Caki2 (cell line): ENCODE data around the gene NFIX. TPM values are rescaled to one million over a fixed set of nuclear protein-coding genes. Genes with fewer than 3 reads are reported as not detected.

ENCODE experiments used
- DNase-seq: peaks from one replicate; pipeline ENCODE4 v3.0.0-alpha.2; 2015; ENCODE audit warnings: low read depth
- in situ Hi-C: cut with HindIII; loops from 2 replicates; pipeline ENCODE4 v1.10.0; 2016; ENCODE audit warnings: low sequenced_read_pairs, low pct_unique_long_range_greater_than_20kb, mixed read lengths
- total RNA-seq: library from RNA; depleted of rRNA; stranded (reverse); fragments of >200 nt; shearing (Covaris generic); gene quantifications from 2 replicates; pipeline ENCODE4 v1.2.3, GENCODE V29; 2014; ENCODE audit warnings: low replicate concordance

The NFIX gene
- total RNA-seq, 1 experiment from 2014 or later = 1.2 TPM

DNA sequence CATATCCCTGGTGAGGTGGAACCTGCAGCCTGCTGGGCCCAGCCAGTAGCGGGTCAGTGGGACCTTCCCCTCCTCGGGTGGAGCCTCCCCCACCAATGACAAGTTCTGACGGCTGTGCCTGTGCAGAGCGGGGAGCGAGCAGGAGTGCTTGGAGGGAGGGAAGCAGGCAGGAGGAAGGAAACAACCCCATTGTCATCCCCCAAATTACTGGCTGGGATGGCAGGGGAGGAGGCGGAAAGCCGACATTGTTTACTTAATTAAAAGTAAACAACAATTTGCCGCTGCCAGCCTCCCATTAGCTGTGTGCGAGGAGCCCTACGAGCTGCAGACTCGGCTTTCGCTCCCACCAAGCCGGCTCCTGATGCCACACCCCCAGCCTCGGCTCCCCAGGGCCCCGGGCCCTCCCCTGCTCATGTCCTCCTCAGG lies 61.9 kb downstream of the NFIX start:
- DNase-seq = no peak
- in situ Hi-C loops = no loop called here

DNA sequence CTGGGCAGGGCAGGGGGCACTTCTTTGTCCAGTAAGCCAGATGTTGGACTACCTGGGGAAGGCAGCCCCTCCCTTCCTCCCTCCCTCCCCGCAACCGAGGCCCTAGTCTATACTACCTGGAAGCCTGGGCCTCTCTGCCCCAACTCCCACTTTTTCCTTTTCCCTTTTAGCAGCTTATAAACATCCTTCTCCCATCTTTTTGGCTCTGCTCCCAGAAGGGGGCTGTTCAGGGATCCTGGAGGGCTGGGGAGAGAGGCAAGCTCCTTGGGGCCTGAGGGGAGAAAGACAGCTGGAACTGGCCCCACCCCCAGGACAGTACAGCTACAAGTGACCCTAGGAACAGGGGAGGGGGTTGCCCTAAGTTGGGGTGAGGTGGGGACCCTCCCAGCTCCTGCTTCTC lies 62.5 kb downstream of the NFIX start:
- no peak for DNase-seq
- in situ Hi-C loops = no loop called here

DNA sequence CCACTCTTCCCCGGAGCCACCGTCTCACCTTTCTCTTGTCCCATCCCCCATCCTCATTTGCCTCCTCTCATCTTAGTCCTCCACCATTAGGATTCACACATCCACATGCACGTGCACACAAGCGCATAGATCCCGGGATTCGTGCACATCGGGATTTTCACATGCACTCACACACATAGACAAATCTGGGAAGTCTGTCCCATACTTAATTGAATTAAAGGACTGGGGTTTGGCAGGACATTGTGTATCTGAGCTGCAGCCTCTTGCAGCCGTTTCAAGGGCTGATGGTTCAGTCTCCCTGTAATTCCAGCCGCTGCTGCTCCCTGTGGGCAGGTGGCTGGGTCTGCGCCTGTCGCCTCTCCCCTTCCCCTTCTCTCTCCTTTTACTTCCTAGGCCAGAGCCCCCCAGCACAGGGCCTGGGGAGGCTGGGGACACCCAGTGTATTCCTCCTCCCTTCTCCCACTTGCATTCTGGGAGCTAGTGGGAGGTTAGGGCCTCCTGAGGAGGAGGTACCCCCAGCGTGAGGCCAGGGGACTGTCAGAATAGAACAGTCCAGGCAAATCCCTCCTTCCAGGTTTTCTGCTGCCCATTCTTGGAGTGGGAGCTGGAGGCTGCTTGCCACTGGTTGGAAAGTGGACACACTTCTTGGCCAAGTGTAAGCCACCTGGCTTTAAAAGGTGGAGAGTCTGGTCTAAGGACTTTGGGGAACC lies 63.8 kb downstream of the NFIX start:
- in situ Hi-C loops = no loop called here
- DNase-seq = no peak

DNA sequence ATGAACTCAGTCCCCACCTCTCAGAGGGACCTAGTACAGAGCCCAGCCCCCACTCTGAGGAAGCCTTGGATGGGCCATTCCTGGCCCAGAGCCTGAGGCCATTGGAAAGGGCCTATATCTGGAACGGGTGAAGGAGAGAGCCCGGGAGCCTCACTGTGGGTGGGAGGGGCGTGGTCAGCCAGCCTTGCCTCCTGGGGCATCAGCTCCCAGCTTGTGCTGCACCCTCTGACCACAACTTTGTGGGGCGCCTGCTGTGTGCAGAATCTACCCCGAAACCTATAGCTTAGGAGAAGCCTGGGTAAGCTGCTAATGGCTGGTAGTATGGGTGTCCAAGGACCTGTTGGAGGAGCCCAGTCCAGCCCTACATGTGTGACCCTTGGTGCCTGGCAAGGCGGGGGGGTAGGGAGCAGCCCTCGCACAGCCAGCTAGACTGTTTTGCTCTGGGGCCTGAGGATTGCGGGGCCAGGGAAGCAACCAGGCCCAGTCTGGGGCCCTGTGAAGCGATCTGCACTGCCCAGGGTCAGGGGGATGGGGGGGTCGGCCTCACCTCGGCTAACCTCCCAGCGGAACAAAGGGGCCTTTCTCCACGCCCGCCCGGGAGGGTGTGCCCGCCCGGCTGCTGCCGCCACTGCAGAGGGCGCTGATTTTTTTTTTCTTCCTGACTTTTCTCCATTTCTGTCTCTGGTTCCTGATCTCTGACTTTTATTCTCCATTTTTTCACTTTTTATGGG lies 65.1 kb downstream of the NFIX start:
- in situ Hi-C loops = no loop called here
- no peak for DNase-seq

DNA sequence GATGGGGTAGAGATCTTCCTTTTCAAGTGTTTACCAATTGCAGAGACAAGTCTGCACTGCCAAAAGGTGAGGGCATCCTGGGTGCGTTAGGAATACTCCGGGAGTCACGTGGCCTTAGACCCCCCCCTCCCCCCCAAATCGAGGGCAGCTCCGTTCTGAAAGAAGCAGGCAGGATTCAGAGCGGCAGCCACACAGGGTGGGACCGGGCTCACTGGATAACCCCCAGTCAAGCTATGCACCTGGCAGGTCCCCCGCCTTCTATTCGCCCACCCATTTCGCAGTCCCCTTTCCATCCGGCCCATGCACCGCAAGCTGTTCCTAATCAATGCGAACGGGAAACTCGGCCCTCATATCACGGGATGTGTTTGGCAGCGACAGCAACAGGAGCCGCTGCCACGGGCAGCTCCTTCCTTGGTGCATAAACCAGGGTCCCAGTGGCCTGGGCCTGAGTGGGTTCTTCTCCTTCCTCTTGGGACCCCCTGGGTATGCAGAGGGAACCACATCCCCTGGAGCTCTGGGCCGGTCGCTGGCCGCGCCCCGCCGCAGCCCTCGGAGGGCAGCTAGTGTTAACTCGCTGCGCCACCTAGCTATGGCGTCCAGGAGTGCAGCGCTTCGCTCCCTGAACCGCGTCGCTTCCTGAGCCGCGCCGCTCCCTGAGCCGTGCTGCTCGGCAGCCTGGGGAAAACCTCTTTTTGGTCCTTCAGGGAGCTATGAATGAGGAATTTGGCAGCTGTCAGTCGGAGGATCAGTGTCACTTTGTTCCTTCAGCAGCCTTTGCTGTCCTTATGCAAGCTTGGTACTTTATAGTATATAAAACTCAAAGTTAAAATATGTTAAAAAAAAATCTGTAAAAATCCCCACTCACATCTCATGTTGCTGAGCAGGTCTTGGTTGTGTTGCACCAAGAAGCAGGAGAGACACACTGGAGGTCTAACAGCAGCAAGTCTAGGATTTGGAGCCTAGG lies 66.0 kb downstream of the NFIX start:
- peak; percentile 61 for DNase-seq
- in situ Hi-C loops = no loop called here

DNA sequence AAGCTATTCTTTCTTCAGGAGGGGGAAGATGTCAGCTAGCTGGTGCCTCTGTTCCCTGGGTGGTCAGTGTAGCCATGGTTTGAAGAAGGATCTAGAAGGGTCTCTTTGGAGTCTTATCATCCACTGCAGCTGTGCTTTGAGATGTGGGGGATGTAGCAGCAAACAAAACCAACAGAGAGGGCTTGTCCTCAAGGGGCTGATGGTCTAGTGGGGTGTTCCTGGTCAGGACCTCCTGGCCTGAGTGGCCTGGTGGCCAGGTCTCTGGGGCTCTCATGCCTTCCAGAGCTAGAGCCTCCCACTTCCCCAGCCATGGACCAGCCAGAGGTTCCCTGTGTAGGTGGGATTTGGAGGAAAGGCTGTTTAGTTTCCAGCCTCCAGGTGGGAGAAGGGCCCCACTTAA lies 67.0 kb downstream of the NFIX start:
- no peak for DNase-seq
- in situ Hi-C loops = no loop called here

DNA sequence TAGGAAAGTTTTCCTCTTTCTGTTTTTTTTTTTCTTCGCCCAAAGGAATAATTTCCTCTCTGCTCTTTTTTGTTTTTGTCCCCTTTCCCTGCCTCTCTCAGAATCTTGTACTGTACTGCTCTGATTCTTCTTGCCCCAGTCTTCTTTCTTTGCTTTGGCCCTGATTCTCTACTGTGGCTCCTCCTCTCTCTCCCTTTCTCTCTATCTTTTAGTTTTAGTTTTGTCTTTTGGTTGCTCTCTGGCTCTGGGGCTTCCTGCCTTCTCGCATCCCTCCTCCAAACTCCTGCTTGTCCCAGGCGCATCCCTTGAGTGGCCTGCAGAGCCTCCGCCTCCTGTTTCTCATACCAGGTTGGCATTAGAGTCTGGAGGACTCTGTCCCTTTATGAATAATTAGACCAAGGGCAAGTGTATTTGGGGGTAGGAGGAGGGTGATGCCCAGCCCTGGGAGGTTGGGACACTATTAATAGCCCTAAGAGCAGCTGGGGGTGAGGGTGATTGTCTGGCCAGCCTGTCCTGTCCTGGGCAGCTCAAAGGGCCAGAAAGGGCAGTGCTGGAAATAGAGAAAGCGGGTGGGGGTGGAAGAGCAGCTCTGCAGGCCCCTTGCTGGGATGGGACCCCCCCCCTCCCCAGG lies 68.3 kb downstream of the NFIX start:
- no peak for DNase-seq
- in situ Hi-C loops = no loop called here

DNA sequence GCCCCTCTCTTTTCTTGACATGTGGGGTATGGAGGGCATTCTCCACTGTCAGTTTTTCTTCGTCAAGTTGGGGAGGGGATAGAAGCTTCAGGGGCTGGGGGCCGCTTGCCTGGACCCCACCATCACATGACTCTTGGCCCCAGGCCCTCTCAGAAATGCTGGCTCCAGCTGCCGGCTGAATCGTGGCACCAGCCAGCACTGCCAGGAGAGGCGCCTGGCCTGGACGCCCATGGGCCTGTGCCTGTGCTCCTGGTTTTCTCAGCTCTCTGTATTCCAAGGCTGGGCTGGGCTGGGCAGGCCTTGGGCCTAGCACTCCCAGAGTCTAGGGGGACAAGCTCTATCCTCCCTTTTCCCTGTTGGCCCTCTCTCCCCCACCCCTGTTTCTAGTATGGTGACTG lies 68.8 kb downstream of the NFIX start:
- DNase-seq = no peak
- in situ Hi-C loops = no loop called here

DNA sequence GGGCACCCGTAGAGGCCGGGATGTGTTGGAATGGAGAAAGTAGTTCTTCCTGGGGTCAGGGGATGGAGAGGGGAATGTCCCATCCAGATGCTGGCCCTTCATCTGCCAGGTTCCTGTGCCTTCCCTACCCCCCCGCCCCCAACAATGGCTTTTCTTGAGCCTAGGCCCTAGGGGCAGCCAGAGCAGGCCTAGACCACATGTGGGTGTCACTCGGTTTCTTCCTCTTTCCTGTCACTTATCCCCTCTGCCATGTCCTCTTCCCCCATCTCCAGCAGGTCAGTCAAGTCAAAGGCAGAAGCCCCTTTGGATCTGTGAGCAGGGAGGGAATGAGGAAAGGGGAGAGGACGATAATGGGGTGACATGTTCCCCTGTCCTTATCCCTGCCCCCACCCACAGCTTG lies 71.0 kb downstream of the NFIX start:
- in situ Hi-C loops = no loop called here
- DNase-seq = no peak

DNA sequence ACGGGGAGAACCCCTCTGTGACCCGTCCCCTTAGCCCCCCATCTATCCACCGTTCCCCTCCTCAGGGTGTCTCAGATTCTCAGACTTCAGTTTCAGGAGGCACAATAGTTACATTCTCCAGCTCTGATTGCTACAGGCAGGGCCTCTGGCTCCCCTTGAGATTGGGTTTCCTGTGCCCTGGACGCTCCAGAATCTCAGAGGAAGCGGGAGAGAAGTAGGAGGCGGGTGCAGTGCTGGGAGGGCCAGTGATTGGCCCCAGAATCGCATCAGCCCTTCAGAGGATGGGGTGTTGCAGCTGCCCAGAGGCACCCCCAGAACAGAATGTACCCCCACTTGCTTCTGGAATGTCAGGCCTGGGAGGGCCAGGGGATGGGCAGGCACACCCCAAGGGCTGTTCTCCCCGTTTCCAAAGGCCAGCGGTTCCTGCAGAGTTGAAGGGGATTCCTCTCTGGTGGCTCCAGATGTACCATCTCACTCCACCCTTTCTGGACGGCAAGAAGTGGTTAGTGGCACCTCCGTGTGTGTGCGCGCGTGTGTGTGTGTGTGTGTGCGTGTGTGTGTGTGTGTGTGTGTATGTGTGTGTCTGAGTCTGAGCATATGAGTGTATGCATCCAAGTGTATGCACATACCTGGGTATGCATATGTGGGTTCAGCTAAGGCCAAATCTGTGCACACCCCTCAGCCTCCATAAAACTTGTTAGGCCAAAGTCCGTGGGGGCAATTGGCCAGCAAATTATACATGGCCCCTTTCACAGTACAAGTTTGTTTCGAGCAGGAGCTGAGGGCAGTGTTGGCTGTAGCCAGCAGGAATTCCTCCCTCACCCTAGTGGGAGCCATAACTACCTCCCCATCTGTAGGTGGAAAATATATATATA lies 71.9 kb downstream of the NFIX start:
- DNase-seq = no peak
- in situ Hi-C loops = no loop called here

DNA sequence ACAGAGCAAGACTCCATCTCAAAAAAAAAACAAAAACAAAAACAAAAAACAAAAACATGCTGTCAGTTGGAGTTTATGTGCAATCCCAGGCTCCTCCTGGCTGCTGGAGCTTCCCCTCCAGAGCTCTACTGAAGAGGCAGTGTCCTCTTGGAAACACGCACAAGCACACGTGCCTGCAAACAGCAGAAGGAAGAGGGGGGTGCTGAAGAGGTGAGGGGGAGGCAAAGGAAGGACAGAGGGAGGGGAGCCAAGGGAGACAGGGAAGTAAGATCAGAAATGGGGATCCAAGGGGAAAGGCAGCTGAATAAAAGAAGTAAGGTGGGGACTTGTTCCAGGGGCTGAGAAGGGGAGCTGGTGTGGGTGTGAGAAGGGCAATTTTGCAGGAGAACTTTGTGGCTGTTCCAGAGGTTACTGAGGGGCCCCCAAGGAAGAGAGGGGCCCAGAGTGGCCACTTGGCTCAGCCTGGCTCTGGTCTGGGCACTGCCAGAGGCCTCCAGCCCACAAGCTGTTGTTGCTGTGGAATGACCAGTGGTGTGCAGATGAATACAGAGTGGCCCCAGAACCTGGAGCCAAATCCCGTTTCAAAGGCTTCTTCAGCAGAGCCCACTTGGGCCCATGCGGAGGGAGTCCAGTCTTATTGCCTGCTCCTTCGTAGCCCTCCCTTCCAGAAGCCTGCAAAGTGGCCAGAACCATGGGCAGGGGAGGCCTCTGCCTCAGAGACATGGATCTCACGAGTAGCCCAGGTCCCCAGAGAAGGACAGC lies 73.0 kb downstream of the NFIX start:
- in situ Hi-C loops = no loop called here
- DNase-seq = no peak

DNA sequence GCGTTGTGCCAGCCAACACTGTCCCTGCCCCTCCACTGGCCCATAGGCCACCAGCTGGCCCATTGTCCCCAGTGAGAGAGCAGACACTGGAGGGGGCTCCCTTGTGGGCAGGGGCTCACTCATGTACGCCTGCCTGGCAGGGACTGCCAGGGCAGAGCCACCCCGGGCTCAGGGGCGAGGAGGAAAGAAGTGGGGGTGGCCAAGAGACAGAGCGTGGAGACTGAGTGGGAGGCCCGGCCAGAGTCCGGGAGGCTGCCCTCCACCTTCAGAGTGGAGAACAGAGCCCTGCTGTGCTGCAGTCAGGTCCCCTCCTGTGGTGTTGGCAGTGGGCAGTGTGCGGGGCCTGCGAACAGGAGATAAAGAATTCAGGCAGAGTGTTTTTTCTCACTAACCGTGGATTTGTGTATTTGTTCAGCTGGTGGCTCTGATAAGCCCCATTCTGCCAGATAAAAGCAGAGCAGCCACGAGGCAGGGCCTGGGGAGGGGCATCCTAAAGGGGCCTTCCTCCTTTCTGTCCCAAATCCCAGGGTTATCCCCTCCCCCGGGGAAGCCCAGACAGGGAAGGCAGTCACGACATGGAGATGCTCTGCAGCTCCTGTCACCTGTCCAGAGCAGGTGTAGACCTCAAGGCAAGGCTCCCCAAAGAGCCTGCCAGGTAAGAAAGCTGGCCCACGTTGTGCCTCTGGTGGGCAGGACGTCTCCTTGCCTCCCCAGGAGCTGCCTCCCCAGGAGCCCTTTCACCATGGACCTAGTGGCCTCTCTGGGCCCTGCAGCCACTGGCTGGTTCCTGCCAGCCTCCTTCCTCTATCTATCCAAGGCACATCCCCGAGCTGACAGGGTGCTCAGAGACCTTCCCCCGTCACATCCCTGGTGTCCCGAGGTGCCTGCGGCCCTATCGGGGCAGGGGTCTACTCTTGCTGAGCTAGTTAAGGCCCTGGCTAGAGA lies 74.4 kb downstream of the NFIX start:
- in situ Hi-C loops = no loop called here
- no peak for DNase-seq

DNA sequence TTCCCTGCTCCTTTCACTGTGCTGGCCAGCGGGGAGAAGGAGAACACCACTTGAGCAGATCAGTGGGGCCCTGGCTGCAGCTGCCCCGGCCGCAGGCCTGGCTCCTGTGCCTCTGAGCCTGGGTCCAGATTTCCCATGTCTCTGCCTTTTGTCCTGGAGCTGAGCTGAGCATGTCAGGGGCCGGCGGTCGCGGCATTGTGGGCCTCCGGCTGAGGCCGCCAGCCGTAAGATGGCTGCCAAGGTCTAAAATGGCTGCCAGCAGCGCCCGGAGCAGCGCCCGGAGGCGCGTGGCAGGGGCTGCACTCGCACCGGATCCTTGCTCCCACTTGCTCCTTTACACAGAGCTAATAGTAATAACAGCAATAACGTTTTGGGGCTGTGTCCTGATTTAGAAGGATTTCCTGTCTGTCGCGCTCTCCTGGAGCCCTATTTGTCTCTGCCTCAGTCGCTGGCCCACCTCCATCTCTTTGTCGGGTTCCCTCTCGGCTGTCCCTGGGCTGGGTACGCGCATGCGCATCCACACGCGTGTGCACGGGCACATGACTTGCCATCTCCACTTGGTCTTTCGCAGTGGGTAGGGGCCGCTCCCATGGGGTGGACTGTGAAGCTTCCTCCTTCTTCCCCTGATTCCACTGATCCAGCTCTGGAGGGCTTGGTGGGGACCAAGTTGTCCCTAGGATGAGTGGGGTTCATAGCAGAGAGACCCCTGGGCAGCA lies 75.3 kb downstream of the NFIX start:
- no peak for DNase-seq
- in situ Hi-C loops = no loop called here

DNA sequence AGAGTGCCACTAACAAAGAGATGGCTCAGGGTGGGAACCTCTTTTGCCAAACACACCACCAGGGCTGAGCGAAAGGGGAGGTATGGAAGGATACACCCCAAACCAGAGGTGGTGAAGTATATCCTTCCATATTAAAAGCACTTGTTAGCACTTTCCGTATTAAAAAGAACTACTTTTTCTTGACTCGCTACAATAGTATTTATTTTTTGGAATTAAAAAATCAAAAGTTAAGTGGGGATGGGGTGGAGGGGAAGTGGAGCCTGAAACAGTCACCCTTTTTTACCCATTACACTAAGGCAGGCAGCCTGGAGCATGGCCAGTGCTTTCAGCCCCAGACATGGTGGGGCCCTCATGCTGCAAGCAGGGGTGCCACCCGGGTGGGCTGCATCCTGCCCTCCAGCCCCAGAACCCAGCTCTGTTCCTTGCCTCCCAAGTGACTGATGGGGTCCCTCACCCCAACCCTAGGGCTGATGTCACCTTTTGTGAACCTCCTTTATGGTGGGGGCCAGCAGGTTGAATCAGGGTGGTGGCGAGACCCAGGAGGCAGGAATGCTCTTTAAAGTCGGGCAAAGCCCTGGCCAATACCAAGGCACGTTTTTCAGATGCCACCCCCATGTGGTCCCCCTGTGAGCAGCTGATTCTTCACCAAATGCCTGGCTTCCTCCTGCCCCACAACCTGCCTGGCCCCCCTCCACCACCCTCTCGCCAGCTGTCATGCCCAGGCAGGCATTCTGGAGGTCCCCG lies 76.3 kb downstream of the NFIX start:
- in situ Hi-C loops = no loop called here

More for the DNA sequence above, 76.3 kb downstream of the NFIX start:
- no peak for DNase-seq
